Epithelial cell of esophagus (primary cell): ENCODE measurements around the gene RUSC2.

Experiments used
- DNase-seq: peaks from one replicate; pipeline ENCODE4 v3.0.0; 2010; ENCODE audit warnings: low read depth
- H3K4me3 ChIP-seq: 2 replicates; pipeline ENCODE4 v1.5.1; 2011; ENCODE audit warnings: mild to moderate bottlenecking, low read length, control low read depth
- TF ChIP-seq, protein P1 (sequence below): IDR thresholded peaks from 2 replicates; pipeline ENCODE4 v1.5.1; 2011; ENCODE audit warnings: low read depth, mild to moderate bottlenecking, low read length, control low read depth, inconsistent platforms; ENCODE audit not compliant: insufficient read depth; ENCODE audit errors: missing control alignments

The RUSC2 gene

GRCh38 chr9:35489313-35490154 lies at the start of gene RUSC2:
Gene RUSC2, plus strand, starts transcription at chr9:35490111. Its CDS starts 56,411 bp downstream, at chr9:35546522.
- peak within 1 kb of the TSS; percentile 73 for H3K4me3 ChIP-seq
- DNase-seq, result peak; percentile 80
- TF ChIP-seq, protein P1, sequence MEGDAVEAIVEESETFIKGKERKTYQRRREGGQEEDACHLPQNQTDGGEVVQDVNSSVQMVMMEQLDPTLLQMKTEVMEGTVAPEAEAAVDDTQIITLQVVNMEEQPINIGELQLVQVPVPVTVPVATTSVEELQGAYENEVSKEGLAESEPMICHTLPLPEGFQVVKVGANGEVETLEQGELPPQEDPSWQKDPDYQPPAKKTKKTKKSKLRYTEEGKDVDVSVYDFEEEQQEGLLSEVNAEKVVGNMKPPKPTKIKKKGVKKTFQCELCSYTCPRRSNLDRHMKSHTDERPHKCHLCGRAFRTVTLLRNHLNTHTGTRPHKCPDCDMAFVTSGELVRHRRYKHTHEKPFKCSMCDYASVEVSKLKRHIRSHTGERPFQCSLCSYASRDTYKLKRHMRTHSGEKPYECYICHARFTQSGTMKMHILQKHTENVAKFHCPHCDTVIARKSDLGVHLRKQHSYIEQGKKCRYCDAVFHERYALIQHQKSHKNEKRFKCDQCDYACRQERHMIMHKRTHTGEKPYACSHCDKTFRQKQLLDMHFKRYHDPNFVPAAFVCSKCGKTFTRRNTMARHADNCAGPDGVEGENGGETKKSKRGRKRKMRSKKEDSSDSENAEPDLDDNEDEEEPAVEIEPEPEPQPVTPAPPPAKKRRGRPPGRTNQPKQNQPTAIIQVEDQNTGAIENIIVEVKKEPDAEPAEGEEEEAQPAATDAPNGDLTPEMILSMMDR, result peak; percentile 10

- no peak overlapping the region for H3K4me3 ChIP-seq
- TF ChIP-seq, protein P1, result no peak
- no peak for DNase-seq
Observed at GRCh38 chr9:35446012-35446411, 43.9 kb upstream of the RUSC2 start.

GRCh38 chr9:35448496-35448895 lies 41.4 kb upstream of the RUSC2 start:
- DNase-seq, result no peak
- H3K4me3 ChIP-seq, result no peak overlapping the region
- TF ChIP-seq, protein P1, result no peak

GRCh38 chr9:35452481-35452880 lies 37.4 kb upstream of the RUSC2 start:
- H3K4me3 ChIP-seq, result no peak overlapping the region
- TF ChIP-seq, protein P1, result peak; percentile 3
- DNase-seq, result no peak

DNA sequence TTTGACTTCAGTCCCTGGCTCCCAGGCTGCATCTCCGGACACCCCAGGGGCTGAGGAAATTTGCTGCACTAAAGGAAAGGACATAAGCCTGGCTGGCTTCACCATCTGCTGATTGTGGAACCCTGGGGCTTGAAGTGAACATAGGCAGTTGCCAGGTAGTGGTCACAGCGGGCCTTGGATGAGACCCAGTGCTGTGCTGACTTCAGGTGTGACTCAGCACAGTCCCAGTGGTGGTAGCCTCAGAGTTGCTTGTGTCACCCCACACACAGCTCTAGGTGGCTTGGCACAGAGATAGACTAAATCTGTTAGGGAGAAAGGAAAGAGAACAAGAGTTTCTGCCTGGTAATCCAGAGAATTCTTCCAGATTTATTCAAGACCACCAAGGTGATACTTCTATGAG lies 36.1 kb upstream of the RUSC2 start:
- no peak overlapping the region for H3K4me3 ChIP-seq
- TF ChIP-seq, protein P1, result no peak
- DNase-seq, result no peak

DNA sequence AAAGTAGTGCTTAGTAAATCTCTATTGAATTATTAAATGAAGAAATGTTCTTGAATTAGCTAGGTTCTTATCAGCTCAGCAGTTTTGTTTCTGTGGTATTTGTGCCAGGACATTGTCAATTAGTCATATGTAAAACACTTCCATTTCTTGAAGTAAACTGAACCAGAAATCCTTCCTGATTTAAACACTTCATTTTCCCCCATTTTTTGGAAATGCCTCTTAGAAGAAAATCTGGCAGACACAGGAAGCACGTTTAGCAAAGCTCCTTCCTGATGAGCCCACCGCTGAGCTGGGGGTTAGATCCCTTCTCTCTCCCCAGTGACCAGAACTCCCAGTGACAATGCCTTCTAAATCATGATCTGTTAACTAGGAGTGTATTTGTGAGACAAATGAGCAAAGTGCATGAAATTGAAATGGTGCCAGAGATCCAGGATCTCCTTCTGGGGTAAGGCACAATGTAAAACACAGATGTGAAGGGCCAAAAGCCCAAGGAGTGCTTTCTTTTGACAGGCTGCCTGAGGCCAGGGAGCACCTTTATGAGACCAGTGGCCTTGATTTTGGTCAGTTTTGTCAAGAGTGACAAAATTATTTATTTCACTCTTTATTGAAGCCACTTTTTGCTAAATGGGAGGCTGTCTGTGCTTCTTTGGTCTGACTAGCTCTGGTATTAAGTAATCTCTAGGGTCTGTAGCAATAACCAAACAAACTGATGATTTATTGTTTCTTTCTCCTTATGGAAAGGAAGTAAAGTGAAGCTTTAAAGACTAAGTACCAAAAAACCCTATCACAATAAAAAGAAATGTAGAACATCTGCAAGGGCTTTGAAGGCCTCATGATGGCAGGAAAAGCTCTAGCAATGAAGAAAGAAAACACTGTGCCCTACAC lies 25.5 kb upstream of the RUSC2 start:
- peak; percentile 21 for DNase-seq
- TF ChIP-seq, protein P1, result no peak
- no peak overlapping the region for H3K4me3 ChIP-seq
